MCF 10A (cell line): ENCODE measurements around the gene MED13L. TPM values are rescaled to one million over a fixed set of nuclear protein-coding genes. Genes with fewer than 3 reads are reported as not detected.

Source experiments
- BruUV-seq: library from RNA; stranded (reverse); fragments of 400-500 nt; replicated peaks from 2 replicates; lab custom pipeline; 2021; lab: Mats Ljungman, UMichigan
- CTCF ChIA-PET: fragments of 300-600 bp; sonication (Branson Sonifier 250); formaldehyde crosslinking; extraction: SDS; loops from one replicate; lab custom pipeline; 2021; ENCODE audit warnings: antibody characterized with exemption, inconsistent platforms; lab: Yijun Ruan, JAX
- POLR2A ChIA-PET: fragments of 300-600, 350-650 bp; sonication (Branson Sonifier 250); formaldehyde crosslinking; extraction: SDS; loops from one replicate; lab custom pipeline; 2020; ENCODE audit warnings: antibody characterized with exemption, inconsistent platforms; lab: Yijun Ruan, JAX
- DNase-seq: peaks from one replicate; pipeline ENCODE4 v3.0.0-alpha.2; 2018; ENCODE audit not compliant: unreplicated experiment
- H3K27ac Mint-ChIP-seq: one replicate; pipeline ENCODE4 v1.8.0; 2022; ENCODE audit warnings: mild to moderate bottlenecking, low read depth, mixed read lengths; ENCODE audit not compliant: unreplicated experiment
- H3K27me3 Mint-ChIP-seq: one replicate; pipeline ENCODE4 v1.8.0; 2022; ENCODE audit warnings: mixed read lengths; ENCODE audit not compliant: insufficient read depth, unreplicated experiment
- H3K36me3 Mint-ChIP-seq: one replicate; pipeline ENCODE4 v1.8.0; 2022; ENCODE audit warnings: mild to moderate bottlenecking, moderate library complexity, mixed read lengths; ENCODE audit not compliant: insufficient read depth, unreplicated experiment
- H3K4me1 Mint-ChIP-seq: one replicate; pipeline ENCODE4 v1.8.0; 2022; ENCODE audit warnings: mixed read lengths; ENCODE audit not compliant: insufficient read depth, unreplicated experiment
- H3K4me3 Mint-ChIP-seq: one replicate; pipeline ENCODE4 v1.8.0; 2022; ENCODE audit warnings: mild to moderate bottlenecking, moderate library complexity, mixed read lengths; ENCODE audit not compliant: unreplicated experiment
- H3K9me3 Mint-ChIP-seq: one replicate; pipeline ENCODE4 v1.8.0; 2022; ENCODE audit warnings: mixed read lengths; ENCODE audit not compliant: unreplicated experiment
- intact Hi-C: fragments of 100-400 bp; cut with micrococcal nuclease; formaldehyde crosslinking; loops from 2 replicates; pipeline ENCODE4 v1.14.1; 2022
- total RNA-seq: library from RNA; stranded (reverse); gene quantifications from 2 replicates; pipeline ENCODE4 v1.2.3, GENCODE V29; 2022
- TF ChIP-seq, protein P1 (sequence below): fragments of 200-600 bp; IDR thresholded peaks from one replicate; pipeline ENCODE4 v1.8.0; 2022; ENCODE audit warnings: antibody characterized with exemption, mild to moderate bottlenecking; ENCODE audit not compliant: unreplicated experiment

The MED13L gene
- total RNA-seq, 1 experiment from 2014 or later, result 91.6 TPM

GRCh38 chr12:116077431-116077830, 200.1 kb downstream of the MED13L start:
- intact Hi-C loops, result no loop called here
- CTCF ChIA-PET, result no interaction called here

GRCh38 chr12:116076399-116076798, 201.1 kb downstream of the MED13L start:
- CTCF ChIA-PET, result interaction anchor here (0.7 to 1.1 kb wide), 2 partner anchors 23 to 160 kb away, joined by 3 to 5 read pairs; no protein-coding TSS in a partner anchor

More at GRCh38 chr12:116077431-116077830, 200.1 kb downstream of the MED13L start:
- H3K9me3 Mint-ChIP-seq, result no peaks in the 10 kb centered on the region
- TF ChIP-seq, protein P1, sequence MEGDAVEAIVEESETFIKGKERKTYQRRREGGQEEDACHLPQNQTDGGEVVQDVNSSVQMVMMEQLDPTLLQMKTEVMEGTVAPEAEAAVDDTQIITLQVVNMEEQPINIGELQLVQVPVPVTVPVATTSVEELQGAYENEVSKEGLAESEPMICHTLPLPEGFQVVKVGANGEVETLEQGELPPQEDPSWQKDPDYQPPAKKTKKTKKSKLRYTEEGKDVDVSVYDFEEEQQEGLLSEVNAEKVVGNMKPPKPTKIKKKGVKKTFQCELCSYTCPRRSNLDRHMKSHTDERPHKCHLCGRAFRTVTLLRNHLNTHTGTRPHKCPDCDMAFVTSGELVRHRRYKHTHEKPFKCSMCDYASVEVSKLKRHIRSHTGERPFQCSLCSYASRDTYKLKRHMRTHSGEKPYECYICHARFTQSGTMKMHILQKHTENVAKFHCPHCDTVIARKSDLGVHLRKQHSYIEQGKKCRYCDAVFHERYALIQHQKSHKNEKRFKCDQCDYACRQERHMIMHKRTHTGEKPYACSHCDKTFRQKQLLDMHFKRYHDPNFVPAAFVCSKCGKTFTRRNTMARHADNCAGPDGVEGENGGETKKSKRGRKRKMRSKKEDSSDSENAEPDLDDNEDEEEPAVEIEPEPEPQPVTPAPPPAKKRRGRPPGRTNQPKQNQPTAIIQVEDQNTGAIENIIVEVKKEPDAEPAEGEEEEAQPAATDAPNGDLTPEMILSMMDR, result no peak
- POLR2A ChIA-PET, result interaction anchor here (0.6 to 1.4 kb wide), 2 partner anchors 9 to 1407 kb away, joined by 4 read pairs; no protein-coding TSS in a partner anchor
- BruUV-seq, result no TSS peak
- H3K4me3 Mint-ChIP-seq, result no peak overlapping the region
- H3K4me1 Mint-ChIP-seq, result peaks cover 10% of the 10 kb centered on the region
- DNase-seq, result no peak
- H3K27ac Mint-ChIP-seq, result no peak overlapping the region
- H3K36me3 Mint-ChIP-seq, result no peaks in the 10 kb centered on the region
- H3K27me3 Mint-ChIP-seq, result no peaks in the 10 kb centered on the region

DNA sequence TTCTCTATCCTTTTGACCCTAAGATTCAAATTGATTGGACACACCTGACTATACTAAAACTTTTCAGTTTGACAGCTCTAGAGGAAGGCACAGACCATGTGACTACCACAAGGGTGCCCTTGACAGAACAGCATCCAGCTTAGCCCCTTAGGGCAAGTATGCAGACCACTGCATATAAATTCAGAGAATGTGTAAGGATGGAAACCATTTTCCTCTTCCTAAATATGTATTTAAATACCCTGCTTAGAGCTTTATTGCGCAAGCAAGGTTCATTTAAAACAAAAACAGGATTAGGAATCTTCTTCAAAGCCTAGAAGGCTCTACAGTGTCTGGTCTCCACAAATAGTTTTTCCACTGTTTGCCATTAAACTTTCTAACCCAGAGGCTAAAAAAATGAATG, 202.8 kb downstream of the MED13L start:
- no peak for DNase-seq
- H3K9me3 Mint-ChIP-seq, result no peaks in the 10 kb centered on the region
- intact Hi-C loops, result no loop called here
- no TSS peak for BruUV-seq
- H3K4me1 Mint-ChIP-seq, result peaks cover 18% of the 10 kb centered on the region
- no peak overlapping the region for H3K27ac Mint-ChIP-seq
- POLR2A ChIA-PET, result no interaction called here
- TF ChIP-seq, protein P1, result no peak
- H3K36me3 Mint-ChIP-seq, result no peaks in the 10 kb centered on the region
- H3K27me3 Mint-ChIP-seq, result no peaks in the 10 kb centered on the region
- no peak overlapping the region for H3K4me3 Mint-ChIP-seq
- CTCF ChIA-PET, result interaction anchor here (0.8 to 1.3 kb wide), 3 partner anchors 9 to 57 kb away, joined by 3 read pairs; no protein-coding TSS in a partner anchor

More at GRCh38 chr12:116076399-116076798, 201.1 kb downstream of the MED13L start:
- no peaks in the 10 kb centered on the region for H3K27me3 Mint-ChIP-seq
- BruUV-seq, result no TSS peak
- H3K4me1 Mint-ChIP-seq, result peaks cover 16% of the 10 kb centered on the region
- no peak for DNase-seq
- TF ChIP-seq, protein P1, result no peak
- no peaks in the 10 kb centered on the region for H3K36me3 Mint-ChIP-seq
- POLR2A ChIA-PET, result interaction anchor here (1.4 kb wide), 1 partner anchor 8 kb away, joined by 4 read pairs; no protein-coding TSS in a partner anchor
- intact Hi-C loops, result no loop called here
- no peaks in the 10 kb centered on the region for H3K9me3 Mint-ChIP-seq
- no peak overlapping the region for H3K4me3 Mint-ChIP-seq
- peak overlapping the region; percentile 64 for H3K27ac Mint-ChIP-seq

DNA sequence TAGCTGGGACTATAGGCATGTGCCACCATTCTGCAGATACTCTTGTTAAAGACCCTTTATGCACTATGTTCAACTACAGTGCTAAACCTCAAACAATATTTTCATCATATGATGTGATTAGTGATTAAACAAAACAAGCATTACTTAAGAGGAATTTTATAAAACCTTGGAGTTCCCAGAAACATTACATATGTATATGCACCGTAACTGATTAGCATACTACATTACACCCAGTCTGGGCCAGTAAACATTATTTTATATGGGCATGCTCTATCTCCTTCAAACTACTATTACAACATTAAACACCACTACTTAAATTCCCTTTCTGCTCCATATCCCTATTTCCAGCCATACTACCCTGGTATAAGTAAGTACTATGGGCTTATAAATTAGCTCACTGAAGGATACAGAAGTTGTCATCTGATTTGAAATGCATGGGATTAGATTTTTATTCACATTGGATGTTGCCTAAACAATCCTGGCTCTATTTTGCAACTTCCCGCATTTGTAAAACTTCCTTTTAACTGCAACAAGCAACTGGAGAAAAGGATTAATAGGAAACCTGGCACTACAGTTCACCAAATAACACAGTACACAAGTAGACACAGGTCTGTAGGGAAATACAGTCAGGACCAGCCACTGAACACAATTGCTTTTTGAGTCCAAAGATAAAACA, 205.8 kb downstream of the MED13L start:
- H3K27ac Mint-ChIP-seq, result no peak overlapping the region
- peaks cover 18% of the 10 kb centered on the region for H3K4me1 Mint-ChIP-seq
- H3K27me3 Mint-ChIP-seq, result no peaks in the 10 kb centered on the region
- TF ChIP-seq, protein P1, result no peak
- CTCF ChIA-PET, result interaction anchor here (0.6 kb wide), 2 partner anchors 9 to 18 kb away, joined by 3 to 4 read pairs; no protein-coding TSS in a partner anchor
- POLR2A ChIA-PET, result interaction anchor here (0.9 to 1.6 kb wide), 4 partner anchors 8 to 169 kb away, joined by 3 to 4 read pairs (median 3); no protein-coding TSS in a partner anchor
- intact Hi-C loops, result no loop called here
- DNase-seq, result no peak
- no TSS peak for BruUV-seq
- H3K36me3 Mint-ChIP-seq, result peaks cover 4% of the 10 kb centered on the region
- no peaks in the 10 kb centered on the region for H3K9me3 Mint-ChIP-seq
- H3K4me3 Mint-ChIP-seq, result no peak overlapping the region
